Endothelial cell of umbilical vein (primary cell): ENCODE measurements around the gene BABAM2. TPM values are rescaled to one million over a fixed set of nuclear protein-coding genes. Genes with fewer than 3 reads are reported as not detected.

Experiments used
- BruUV-seq: library from RNA; stranded (reverse); fragments of 400-500 nt; replicated peaks from 2 replicates; lab custom pipeline; 2021; lab: Mats Ljungman, UMichigan
- CTCF ChIA-PET: fragments of 300-600, 350-600 bp; sonication (Branson Sonifier 250); formaldehyde crosslinking; loops from one replicate; lab custom pipeline; 2021; ENCODE audit warnings: antibody characterized with exemption, inconsistent platforms; lab: Charles Lee
- POLR2A ChIA-PET: fragments of 300-600, 350-600 bp; sonication (Branson Sonifier 250); formaldehyde crosslinking; loops from one replicate; lab custom pipeline; 2021; ENCODE audit warnings: antibody characterized with exemption, inconsistent platforms; lab: Charles Lee
- DNase-seq: peaks from one replicate; pipeline ENCODE4 v3.0.0-alpha.2; 2011; ENCODE audit warnings: low read depth, low spot score
- FAIRE-seq: peaks from 2 replicates; lab custom pipeline; 2011; peaks lifted over from hg19 to GRCh38; lab: Jason Lieb, UNC
- H2AFZ ChIP-seq: 2 replicates; pipeline ENCODE4 v1.6.0; 2012; ENCODE audit warnings: low read depth, low read length, control low read depth, inconsistent platforms
- H3K27ac ChIP-seq: 2 replicates; pipeline ENCODE4 v1.5.1; 2011; ENCODE audit warnings: low read depth, mild to moderate bottlenecking, control low read depth, low read length, moderate library complexity; ENCODE audit not compliant: insufficient read depth
- H3K27me3 ChIP-seq, 2 experiments: 2 replicates each; pipeline versions ENCODE4 v1.6.0 to v1.6.1; 2011; ENCODE audit warnings: low read length in 2 of 2, mixed read lengths in 1 of 2; ENCODE audit not compliant: control insufficient read depth in 2 of 2, insufficient read depth in 2 of 2
- H3K36me3 ChIP-seq, 2 experiments: 2 replicates in 1 of 2; 3 replicates in 1 of 2; pipeline ENCODE4 v1.5.1; 2011; ENCODE audit warnings: low read length in 2 of 2, mild to moderate bottlenecking in 1 of 2, moderate library complexity in 1 of 2; ENCODE audit not compliant: control insufficient read depth in 2 of 2, insufficient read depth in 2 of 2; ENCODE audit errors: extremely low read depth in 1 of 2
- H3K4me1 ChIP-seq: 3 replicates; pipeline ENCODE4 v1.5.1; 2011; ENCODE audit warnings: mild to moderate bottlenecking, low read length; ENCODE audit not compliant: control insufficient read depth, insufficient read depth; ENCODE audit errors: extremely low read depth
- H3K4me2 ChIP-seq: 2 replicates; pipeline ENCODE4 v1.6.1; 2011; ENCODE audit warnings: low read length, control low read depth, mixed read lengths; ENCODE audit not compliant: insufficient read depth
- H3K4me3 ChIP-seq, 3 experiments: fragments of 200-600 bp in 1 of 3; sonication (generic), shearing (Covaris generic) in 1 of 3; replicated peaks in 1 of 3; 2 replicates each; pipeline ENCODE4 v1.5.1; 2011 to 2016; ENCODE audit warnings: control low read depth in 3 of 3, low read length in 3 of 3, mild to moderate bottlenecking in 2 of 3, inconsistent platforms in 1 of 3, low read depth in 1 of 3, moderate library complexity in 1 of 3; ENCODE audit not compliant: insufficient read depth in 1 of 3
- H3K79me2 ChIP-seq: 2 replicates; pipeline ENCODE4 v1.6.0; 2012; ENCODE audit warnings: low read length, inconsistent platforms; ENCODE audit not compliant: control insufficient read depth, insufficient read depth
- H3K9ac ChIP-seq: replicated peaks from 2 replicates; pipeline ENCODE3; 2011; ENCODE audit warnings: low read length, control low read depth; ENCODE audit not compliant: insufficient read depth; ENCODE audit errors: extremely low read depth
- H3K9me1 ChIP-seq: replicated peaks from 3 replicates; pipeline ENCODE4 v1.6.0; 2011; ENCODE audit warnings: mild to moderate bottlenecking, low read length; ENCODE audit not compliant: control insufficient read depth, insufficient read depth; ENCODE audit errors: extremely low read depth
- H3K9me3 ChIP-seq: replicated peaks from 2 replicates; pipeline ENCODE4 v1.5.1; 2012; ENCODE audit warnings: low read length, inconsistent platforms; ENCODE audit not compliant: control insufficient read depth, insufficient read depth
- H4K20me1 ChIP-seq: replicated peaks from 2 replicates; pipeline ENCODE3; 2011; ENCODE audit warnings: mild to moderate bottlenecking, low read length; ENCODE audit not compliant: control insufficient read depth, insufficient read depth; ENCODE audit errors: extremely low read depth
- EZH2 ChIP-seq: IDR thresholded peaks from 2 replicates; pipeline ENCODE4 v1.6.1; 2012; ENCODE audit warnings: borderline replicate concordance, low read depth, mild to moderate bottlenecking, moderate library complexity, low read length, inconsistent platforms; ENCODE audit not compliant: severe bottlenecking
- FOS ChIP-seq: IDR thresholded peaks from 2 replicates; pipeline ENCODE4 v1.6.1; 2011; ENCODE audit warnings: mild to moderate bottlenecking, low read length, moderate library complexity, borderline replicate concordance; ENCODE audit not compliant: insufficient read depth
- GATA2 ChIP-seq: IDR thresholded peaks from 2 replicates; pipeline ENCODE4 v1.7.0; 2011; ENCODE audit warnings: low read depth, mild to moderate bottlenecking, moderate library complexity, mixed read lengths, low read length; ENCODE audit not compliant: insufficient read length, insufficient read depth
- JUN ChIP-seq: IDR thresholded peaks from 2 replicates; pipeline ENCODE4 v1.6.1; 2011; ENCODE audit warnings: borderline replicate concordance, low read depth; ENCODE audit not compliant: insufficient read length, insufficient read depth
- MAX ChIP-seq: IDR thresholded peaks from 2 replicates; pipeline ENCODE4 v1.6.1; 2011; ENCODE audit not compliant: insufficient read depth, insufficient read length
- MYC ChIP-seq: IDR thresholded peaks from one replicate; pipeline ENCODE4 v1.6.1; 2011; ENCODE audit warnings: mild to moderate bottlenecking, low read depth, low read length
- POLR2A ChIP-seq: IDR thresholded peaks from 2 replicates; pipeline ENCODE4 v1.6.1; 2012; ENCODE audit warnings: low read depth, mild to moderate bottlenecking, control low read depth, low read length
- POLR2AphosphoS5 ChIP-seq: IDR thresholded peaks from 2 replicates; pipeline ENCODE4 v1.6.1; 2012; ENCODE audit warnings: low read depth, mild to moderate bottlenecking, control low read depth, low read length, moderate library complexity; ENCODE audit not compliant: insufficient read depth
- dilution Hi-C: fragments of 300-500 bp; cut with MboI; formaldehyde crosslinking; loops from one replicate; pipeline ENCODE4 v1.15.0; 2019; ENCODE audit warnings: low sequenced_read_pairs; ENCODE audit not compliant: extremely low pct_ligation_motif_present
- intact Hi-C: fragments of 100-400 bp; cut with micrococcal nuclease; formaldehyde crosslinking; loops from one replicate; pipeline ENCODE4 v1.10.0; 2022
- polyA plus RNA-seq, 4 experiments: library from polyadenylated mRNA; depleted of rRNA in 3 of 4; stranded (reverse) in 3 of 4; unstranded in 1 of 4; fragments of >200 nt; gene quantifications; 2 replicates each; pipeline versions ENCODE4 v1.2.1 to v1.2.3, GENCODE V29; 2011 to 2012; ENCODE audit warnings: missing spikeins in 1 of 4
- total RNA-seq: library from RNA; stranded (reverse); gene quantifications from 2 replicates; pipeline ENCODE4 v1.2.3, GENCODE V29; 2021
- TF ChIP-seq, protein P1 (sequence below), 2 donors: IDR thresholded peaks; 1 replicate in 1 of 2; 2 replicates in 1 of 2; pipeline ENCODE4 v1.5.1; 2011; ENCODE audit warnings: low read length in 2 of 2, mild to moderate bottlenecking in 2 of 2, moderate library complexity in 2 of 2, control low read depth in 1 of 2, inconsistent platforms in 1 of 2, low read depth in 1 of 2; ENCODE audit not compliant: insufficient read depth in 1 of 2; ENCODE audit errors: extremely low read depth in 1 of 2

The BABAM2 gene
- total and polyA plus RNA-seq, 2 donors (not counting 3 experiments of a cell fraction or from before 2014, with no cell fraction given), result 19.9 to 27.6 TPM

- H3K9ac ChIP-seq, result no peak overlapping the region
- H3K9me1 ChIP-seq, result no peaks in the 10 kb centered on the region
- H3K27ac ChIP-seq, result no peak overlapping the region
- ChIA-PET POLR2A (no interaction called here), CTCF (no interaction called here)
- no peak overlapping the region for H2AFZ ChIP-seq
- dilution Hi-C loops (no loop called here), intact Hi-C loops (no loop called here)
- no peaks in the 10 kb centered on the region for H3K79me2 ChIP-seq
- H3K36me3 ChIP-seq, result no peaks in the 10 kb centered on the region
- no peaks in the 10 kb centered on the region for H3K9me3 ChIP-seq
- DNase-seq (no peak), FAIRE-seq (no peak)
- H4K20me1 ChIP-seq, result no peaks in the 10 kb centered on the region
- no peak overlapping the region for H3K4me2 ChIP-seq
- no peaks in the 10 kb centered on the region for H3K27me3 ChIP-seq
- H3K4me3 ChIP-seq, result no peak overlapping the region
- H3K4me1 ChIP-seq, result peaks cover 30% of the 10 kb centered on the region
- no peak for TF ChIP-seq GATA2
- TF ChIP-seq, protein P1, sequence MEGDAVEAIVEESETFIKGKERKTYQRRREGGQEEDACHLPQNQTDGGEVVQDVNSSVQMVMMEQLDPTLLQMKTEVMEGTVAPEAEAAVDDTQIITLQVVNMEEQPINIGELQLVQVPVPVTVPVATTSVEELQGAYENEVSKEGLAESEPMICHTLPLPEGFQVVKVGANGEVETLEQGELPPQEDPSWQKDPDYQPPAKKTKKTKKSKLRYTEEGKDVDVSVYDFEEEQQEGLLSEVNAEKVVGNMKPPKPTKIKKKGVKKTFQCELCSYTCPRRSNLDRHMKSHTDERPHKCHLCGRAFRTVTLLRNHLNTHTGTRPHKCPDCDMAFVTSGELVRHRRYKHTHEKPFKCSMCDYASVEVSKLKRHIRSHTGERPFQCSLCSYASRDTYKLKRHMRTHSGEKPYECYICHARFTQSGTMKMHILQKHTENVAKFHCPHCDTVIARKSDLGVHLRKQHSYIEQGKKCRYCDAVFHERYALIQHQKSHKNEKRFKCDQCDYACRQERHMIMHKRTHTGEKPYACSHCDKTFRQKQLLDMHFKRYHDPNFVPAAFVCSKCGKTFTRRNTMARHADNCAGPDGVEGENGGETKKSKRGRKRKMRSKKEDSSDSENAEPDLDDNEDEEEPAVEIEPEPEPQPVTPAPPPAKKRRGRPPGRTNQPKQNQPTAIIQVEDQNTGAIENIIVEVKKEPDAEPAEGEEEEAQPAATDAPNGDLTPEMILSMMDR (IDR thresholded peaks at IDR 0.05; ENCODE audit: extremely low read depth in 1 of 2, insufficient read depth in 1 of 2, low read depth in 1 of 2, low read length in 2 of 2), result no peak
- TF ChIP-seq POLR2A, result no peak
- no peak for TF ChIP-seq POLR2AphosphoS5
- TF ChIP-seq EZH2, result no peak
- no peak for TF ChIP-seq MAX
- TF ChIP-seq JUN, result no peak
- no peak for TF ChIP-seq FOS
- no peak for TF ChIP-seq MYC
- BruUV-seq, result no TSS peak
These were observed 194.0 kb downstream of the BABAM2 start for GRCh38 chr2:28084564-28084963.
